Activated CD8-positive, alpha-beta memory T cell treated with anti-CD3 and anti-CD28 coated beads, Interleukin-2, amount 50 U/mL, for 24 hours (primary cell): ENCODE data around the gene GDPGP1.
A peak's percentile ranks its signal among the peaks of the same experiment; 100 is the strongest.

ENCODE experiments used
- DNase-seq: peaks from one replicate; pipeline ENCODE4 v3.0.0-alpha.2; 2020; ENCODE audit errors: extremely low read depth

The GDPGP1 gene

GRCh38 chr15:90225504-90226234, 8.3 kb upstream of the GDPGP1 start:
- no peak for DNase-seq

- DNase-seq, result no peak
Observed at GRCh38 chr15:90227336-90227735, 6.7 kb upstream of the GDPGP1 start.

- no peak for DNase-seq
Observed at GRCh38 chr15:90227816-90228772, 5.9 kb upstream of the GDPGP1 start.

- DNase-seq, result no peak
Observed at GRCh38 chr15:90228960-90229359, 5.0 kb upstream of the GDPGP1 start.

GRCh38 chr15:90230071-90230494, 3.9 kb upstream of the GDPGP1 start:
- DNase-seq, result no peak

GRCh38 chr15:90230610-90231009, 3.4 kb upstream of the GDPGP1 start:
- no peak for DNase-seq

DNA sequence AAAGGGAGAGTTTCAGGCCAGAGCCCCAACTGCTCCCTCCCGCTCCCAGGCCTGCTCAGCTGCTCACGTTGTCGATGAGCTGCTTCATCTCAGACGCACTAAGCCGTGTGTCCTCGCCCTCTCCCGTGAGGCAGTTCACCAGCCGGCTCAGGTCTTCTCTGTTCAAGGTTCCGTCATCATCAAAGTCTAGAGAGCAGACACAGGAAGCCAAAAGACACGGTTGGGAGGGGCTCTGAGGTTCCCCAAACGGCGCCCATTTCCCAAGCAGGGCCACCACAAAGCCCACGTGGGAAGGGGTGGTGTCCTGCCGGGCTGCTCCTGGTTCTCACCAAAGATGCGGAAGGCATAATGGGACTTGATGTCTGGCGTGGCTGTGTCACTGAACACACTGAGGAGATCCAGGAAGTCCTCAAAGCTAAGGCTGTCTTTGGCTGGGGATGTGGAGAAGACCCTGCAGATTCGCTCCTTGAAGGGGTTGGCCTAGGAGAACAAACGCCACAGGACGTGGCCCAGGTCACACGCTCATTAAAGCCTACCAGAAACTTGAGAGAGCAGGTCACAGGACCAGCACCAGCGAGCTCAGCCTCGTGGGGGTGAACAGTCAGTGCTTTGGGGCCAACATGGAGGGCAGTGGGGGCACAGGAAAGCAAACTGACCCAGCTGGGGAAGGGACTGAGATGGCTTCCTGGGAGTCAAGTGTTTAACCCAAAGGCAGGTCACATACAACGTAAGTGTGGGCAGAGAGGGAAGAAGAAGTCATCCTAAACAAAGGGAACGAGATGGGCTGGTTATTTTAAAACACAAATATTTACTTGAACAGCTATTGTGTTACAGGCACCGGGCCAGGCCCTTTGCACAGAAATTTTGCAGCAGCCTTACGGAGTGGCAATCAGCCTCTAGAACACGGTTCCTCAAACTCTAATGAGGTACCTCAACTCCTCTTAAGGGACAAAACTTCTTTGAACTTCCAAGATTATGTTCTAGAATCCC, 2.7 kb upstream of the GDPGP1 start:
- DNase-seq, result peak; percentile 39

GRCh38 chr15:90232196-90232595, 1.8 kb upstream of the GDPGP1 start:
- DNase-seq, result no peak

DNA sequence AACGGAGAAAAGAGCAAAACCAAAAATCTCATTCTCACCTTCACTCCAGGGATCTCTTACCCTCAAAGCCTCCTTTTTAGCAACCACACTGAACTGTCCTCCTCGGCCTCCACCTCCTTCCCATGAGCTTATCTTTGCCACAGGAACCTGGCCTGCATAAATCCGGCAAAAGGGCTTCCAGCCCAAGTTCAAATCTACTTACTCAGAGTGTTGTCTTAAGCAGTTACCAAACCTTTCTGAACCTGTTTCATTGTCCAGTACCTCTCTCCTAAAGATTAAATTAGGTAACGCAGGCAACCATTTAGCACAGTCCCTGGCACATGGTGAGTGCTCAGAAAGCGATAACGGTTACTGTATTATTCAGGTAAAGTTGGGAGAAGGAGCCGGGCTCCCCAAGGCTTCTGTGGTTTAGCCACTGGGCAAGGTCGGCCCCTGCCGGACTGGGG, 1.0 kb upstream of the GDPGP1 start:
- no peak for DNase-seq

DNA sequence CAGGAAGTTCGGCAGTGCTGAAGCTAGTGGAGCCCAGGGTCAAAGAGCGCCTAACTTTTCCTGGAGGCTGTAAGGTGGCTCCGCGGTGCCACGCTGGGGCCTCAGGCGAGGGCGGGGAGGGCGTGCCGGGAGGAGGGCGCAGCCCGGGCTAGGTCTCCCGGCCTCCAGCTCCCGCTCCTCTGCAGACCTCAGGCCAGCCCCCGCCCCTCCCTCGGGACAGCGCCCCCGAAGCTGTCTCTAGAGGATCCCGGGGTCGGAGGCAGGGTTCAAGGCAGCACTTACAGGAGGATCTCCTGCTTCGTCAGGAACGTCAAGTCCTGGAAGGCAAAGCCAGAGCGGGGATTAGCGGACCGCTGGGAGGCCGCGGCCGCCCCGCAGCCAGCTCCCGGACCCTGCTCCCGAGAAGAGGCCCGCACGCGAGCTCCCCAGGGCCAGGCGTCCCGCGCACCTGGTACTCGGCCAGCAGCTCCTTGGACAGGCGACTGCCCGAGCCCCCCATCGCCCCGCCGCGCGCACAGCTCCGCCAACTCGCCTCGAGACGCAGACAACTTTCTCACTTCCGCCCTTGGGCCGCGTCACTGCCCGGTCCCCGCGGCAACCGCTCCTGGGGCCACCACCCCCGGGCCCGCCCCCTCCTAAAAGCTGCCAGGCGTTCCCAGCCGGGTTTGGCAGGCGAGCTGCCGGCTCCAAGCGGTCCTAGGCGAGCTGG, 468 bp upstream of the GDPGP1 start, which contains the start of gene CIB1:
CIB1 (minus strand) TSS at position 555 of the 709 bp plus-strand sequence; CDS start at position 499, 56 bp downstream.
- DNase-seq, result peak; percentile 94

DNA sequence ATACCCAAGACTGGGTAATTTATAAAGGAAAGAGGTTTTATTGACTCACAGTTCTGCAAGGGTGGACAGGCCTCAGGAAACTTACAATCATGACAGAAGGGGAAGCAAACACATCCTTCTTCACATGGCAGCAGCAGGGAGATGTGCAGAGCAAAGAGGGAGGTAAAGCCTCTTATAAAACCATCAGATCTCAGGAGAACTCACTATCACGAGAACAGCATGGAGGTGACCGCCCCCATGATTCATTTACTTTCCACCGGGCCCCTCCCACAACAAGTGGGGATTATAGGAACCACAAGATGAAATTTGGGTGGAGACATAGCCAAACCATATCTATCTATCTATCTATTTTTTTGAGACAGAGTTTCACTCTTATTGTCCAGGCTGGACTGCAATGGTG, 5.4 kb downstream of the GDPGP1 start:
- no peak for DNase-seq

DNA sequence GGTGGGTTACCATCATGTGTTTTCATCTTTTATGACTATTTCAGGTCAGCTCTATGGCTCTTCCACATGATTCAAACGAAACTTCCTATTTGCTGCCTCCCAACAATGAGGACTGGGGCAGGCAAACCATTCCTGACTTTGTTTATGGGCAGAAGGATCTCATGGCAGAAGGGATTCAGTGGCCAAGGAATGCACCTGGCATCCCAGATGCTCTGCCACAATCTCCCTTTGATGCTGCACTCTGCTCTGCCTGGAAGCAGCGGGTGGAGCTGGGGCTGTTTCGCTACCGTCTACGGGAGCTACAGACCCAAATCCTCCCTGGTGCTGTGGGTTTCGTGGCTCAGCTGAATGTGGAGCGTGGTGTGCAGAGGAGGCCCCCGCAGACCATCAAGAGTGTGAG, 6.8 kb downstream of the GDPGP1 start:
- no peak for DNase-seq

DNA sequence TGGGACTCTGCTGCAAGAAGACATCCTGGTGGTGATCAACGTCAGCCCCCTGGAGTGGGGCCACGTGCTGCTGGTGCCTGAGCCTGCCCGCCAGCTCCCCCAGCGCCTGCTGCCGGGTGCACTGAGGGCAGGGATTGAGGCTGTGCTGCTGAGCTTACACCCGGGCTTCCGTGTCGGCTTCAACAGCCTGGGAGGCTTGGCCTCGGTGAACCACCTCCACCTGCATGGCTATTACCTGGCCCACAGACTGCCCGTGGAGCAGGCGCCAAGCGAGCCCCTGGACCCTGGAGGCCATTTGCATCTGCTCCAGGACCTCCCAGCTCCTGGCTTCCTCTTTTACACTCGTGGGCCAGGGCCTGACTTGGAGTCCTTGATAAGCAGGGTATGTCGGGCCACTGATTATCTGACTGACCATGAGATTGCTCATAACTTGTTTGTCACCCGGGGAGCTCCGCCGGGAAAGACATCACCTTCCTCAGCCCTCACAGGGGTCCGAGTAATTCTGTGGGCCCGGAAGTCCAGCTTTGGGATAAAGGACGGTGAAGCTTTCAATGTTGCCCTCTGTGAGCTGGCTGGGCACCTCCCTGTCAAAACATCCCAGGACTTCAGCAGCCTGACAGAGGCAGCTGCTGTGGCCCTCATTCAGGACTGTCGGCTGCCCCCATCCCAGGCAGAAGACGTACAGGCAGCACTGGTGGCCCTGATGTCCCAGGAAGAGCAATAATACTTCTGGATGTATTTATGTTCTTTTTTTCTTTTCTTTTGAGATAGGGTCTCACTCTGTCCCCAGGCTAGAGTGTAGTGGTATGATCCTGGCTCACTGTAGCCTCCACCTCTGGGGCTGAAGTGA, 7.6 kb downstream of the GDPGP1 start:
- no peak for DNase-seq

- no peak for DNase-seq
Observed at GRCh38 chr15:90243943-90244639, 10.1 kb downstream of the GDPGP1 start.

- no peak for DNase-seq
Observed at GRCh38 chr15:90248789-90249202, 14.8 kb downstream of the GDPGP1 start.

DNA sequence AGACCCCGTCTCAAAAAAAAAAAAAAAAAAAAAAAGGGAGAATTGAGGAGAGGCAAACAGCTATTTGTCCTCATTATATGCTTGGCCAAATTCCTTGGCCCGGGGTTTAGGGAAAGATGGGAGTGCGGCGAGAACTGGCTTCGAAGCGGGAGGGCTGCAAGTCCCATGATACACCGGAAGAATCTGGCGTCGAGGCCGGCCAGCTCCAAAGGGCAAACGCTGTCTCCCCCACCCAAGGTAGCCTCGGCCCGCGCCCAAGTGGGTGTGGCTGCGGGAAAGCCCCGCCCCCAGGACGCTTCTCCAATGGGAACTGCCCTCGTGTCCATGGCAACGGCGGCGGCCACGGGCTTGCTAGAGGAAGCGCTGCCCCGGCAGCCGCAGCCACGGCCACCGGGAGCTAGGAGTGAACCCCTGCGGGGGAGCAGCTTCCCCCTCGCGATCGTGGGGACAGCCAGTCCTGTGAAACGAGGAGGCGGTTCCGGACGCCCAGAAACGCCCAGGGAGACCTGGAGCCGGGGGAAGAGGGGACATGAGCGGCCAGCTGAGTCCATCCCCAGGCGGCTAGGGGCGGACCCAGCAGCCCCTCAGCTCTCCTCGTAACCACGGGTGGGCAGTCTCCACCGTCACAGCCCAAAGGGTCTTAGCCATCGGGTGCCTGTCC, 15.3 kb downstream of the GDPGP1 start, which contains the start of gene TTLL13:
TTLL13 (plus strand) TSS at position 354 of the 661 bp plus-strand sequence. CDS start 1,075 bp downstream, outside the sequence.
- DNase-seq, result peak; percentile 65

GRCh38 chr15:90257776-90258175, 23.8 kb downstream of the GDPGP1 start:
- no peak for DNase-seq

GRCh38 chr15:90259524-90259923, 25.5 kb downstream of the GDPGP1 start:
- no peak for DNase-seq
